ENCODE results near the gene SLC35B4.

Gene SLC35B4, protein sequence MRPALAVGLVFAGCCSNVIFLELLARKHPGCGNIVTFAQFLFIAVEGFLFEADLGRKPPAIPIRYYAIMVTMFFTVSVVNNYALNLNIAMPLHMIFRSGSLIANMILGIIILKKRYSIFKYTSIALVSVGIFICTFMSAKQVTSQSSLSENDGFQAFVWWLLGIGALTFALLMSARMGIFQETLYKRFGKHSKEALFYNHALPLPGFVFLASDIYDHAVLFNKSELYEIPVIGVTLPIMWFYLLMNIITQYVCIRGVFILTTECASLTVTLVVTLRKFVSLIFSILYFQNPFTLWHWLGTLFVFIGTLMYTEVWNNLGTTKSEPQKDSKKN

DNA sequence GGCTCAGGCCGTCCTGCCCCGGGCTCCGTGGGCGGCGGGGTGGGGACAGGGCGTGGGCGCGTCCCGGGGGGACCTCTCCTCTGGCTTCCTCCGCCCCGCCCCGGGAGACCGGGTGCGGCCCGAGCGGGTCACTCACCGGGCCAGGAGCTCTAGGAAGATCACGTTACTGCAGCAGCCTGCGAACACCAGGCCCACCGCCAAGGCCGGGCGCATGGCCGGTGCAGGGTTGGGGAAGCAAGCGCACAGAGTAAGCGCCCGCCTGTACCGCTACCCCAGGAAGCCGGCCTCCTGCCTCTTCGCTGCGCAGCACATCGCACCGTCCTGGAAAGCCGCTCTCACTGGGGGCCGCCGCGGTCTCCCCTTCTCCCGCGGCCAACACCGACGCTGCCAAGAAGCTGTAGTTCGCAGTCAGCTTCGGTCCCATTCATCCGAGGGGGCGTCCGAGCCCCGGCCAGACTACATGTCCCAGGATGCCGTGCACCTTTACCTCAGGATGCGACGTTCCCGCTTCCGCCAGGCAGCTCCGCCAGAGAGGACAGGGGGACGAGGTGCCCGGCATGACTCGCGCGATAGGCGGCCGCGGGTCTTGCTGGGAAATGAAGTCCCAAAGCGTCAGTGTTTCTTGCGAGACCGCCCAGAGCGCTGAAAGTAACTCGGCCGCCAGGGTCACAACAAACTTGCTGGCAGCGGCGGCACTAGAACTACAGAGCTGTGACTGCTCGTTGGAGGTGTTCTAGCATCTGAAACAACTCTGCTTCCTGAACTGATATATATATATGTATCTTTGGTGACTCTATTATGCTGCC is at the start of gene SLC35B4:
TSS of gene SLC35B4 (minus strand) at position 392 of the 806 bp plus-strand sequence. CDS start at position 213, 179 bp downstream.
- peak; percentile 100 for DNase-seq

- DNase-seq = no peak
These were observed 49.8 kb upstream of the SLC35B4 start for GRCh38 chr7:134366481-134366880.

GRCh38 chr7:134365341-134366054 is 48.8 kb upstream of the SLC35B4 start:
- no peak for DNase-seq

DNA sequence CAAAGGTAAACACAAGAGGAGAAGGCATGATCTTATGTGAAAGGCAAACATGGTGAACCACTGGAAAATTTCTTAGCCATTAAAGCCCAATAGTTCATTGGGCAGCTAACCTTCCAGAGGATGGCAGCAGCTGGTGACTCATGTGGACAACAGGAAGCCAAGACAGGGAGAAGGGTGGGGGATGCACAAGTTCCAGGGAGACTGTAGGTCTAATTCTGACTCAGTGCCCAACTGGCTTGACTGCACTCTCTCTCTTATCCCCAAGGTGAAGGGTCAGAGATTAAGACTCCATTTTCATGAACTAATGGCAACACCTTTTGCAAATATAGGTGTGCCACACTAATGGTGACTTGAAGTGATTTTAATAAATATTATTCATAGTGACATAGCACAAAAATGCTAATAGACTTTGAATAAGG is 47.9 kb upstream of the SLC35B4 start:
- DNase-seq = no peak

DNA sequence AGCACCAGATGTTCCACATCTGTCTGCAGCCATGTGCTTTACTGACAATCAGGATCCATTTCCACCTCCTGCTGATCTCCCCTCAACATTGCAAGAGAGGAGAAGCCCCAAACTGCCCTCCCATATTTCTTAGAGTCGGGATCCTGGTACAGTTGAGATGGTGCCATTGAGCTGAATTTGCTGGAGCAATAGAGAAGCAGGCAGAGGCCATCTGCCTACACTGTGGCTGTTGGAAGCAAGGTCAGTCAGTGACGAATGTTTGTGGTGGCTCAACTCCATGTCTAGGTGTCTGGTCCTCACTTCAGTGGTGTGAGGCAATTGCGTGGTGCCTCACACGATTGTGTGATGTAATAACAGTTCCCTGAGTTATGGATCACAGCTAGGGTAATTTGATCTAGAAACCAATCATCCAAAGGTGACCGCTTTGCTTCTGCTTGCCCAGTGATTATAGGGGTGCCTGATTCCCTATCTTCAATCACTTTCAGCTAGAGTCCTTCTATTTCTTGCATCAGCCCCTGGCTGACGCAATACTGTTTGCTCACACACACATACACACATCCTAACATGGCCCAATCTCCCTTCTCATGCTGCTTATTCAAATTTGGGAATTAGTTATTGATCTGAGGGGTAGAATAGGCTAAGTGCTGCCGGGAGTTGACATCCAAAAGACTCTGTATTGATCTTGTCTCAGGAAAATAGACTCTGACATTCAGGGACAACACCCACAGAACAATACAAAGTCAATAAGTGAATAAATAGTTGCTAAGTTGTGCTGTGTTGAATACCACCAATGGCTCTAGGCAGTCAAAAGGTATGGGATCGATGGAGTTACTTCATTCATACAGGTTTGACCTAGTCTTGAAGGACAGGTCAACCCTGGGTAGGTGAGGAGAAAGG is 46.1 kb upstream of the SLC35B4 start:
- no peak for DNase-seq

DNA sequence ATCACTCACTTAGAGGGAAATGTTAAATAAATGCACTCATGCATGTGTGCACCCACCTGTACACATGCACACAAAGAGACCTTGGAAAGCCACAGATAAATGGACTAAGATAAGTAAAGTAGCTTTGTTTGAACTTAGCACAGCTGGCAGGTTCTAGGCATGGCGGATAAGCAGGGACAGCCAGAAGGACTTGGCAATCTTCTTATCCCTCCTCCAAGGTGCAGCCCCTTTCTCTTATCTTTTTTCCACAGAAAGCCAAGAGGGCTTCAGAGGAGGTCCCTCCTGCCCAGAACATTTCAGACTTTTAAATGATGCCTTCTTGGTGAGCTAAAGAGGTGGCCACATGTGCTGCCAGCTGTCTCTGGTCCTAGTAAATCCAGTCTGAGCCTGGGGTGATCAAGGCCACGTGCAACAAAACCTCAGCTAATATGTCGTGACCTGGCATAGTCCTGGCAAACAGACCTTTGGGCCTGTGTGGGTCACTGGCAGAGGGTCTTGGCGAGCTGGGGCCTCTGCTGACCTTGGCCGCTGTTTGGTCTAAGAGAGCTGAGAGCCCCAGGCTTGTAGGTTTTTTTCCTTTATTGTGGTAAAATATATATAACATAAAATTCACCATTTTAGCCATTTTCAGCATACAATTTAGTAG is 43.2 kb upstream of the SLC35B4 start:
- no peak for DNase-seq

- no peak for DNase-seq
These were observed 40.8 kb upstream of the SLC35B4 start for GRCh38 chr7:134357486-134357885.

- no peak for DNase-seq
These were observed 39.7 kb upstream of the SLC35B4 start for GRCh38 chr7:134356421-134356936.

DNA sequence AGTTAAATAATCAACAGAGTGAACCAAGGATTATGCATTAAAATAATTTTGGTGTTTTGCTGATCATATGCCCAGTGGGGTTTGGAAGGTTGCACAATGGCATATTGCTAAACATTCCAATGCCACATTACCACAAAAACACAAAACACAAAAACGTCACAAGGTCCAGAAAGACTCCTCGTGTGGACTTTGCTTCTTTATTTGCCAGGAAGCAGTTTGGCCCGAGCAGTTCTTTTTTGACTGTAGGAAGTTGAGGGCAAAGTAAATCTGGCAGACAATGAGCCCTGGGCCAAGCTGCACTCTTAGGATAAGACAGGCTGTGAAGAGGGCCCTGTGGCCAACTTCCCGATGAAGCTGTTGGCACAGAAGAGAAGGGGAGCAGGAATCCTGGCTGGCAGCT is 39.2 kb upstream of the SLC35B4 start:
- no peak for DNase-seq

- DNase-seq = no peak
These were observed 38.3 kb upstream of the SLC35B4 start for GRCh38 chr7:134355004-134355525.

GRCh38 chr7:134353411-134353810 is 36.7 kb upstream of the SLC35B4 start:
- DNase-seq = no peak

- no peak for DNase-seq
These were observed 34.7 kb upstream of the SLC35B4 start for GRCh38 chr7:134351424-134351823.

- no peak for DNase-seq
These were observed 34.0 kb upstream of the SLC35B4 start for GRCh38 chr7:134350709-134351108.

DNA sequence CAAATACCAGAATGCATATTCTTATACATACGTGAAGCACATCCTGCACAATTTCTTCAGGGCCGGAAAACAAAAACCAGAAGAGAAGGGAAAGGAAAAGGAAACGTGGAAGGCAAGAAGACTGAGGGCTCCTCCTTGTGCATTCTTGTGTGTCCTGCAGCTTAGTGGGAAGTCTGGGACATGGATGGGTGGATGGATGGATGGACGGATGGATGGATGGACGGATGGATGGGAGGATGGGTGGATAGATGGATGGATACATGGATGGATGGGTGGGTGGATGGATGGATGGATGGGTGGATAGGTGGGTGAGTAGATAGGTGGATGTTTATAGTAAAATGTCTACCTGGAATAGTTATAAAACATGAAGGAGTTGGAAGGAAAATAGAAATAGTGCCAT is 30.8 kb upstream of the SLC35B4 start:
- DNase-seq = no peak

GRCh38 chr7:134343796-134344195 is 27.1 kb upstream of the SLC35B4 start:
- no peak for DNase-seq

GRCh38 chr7:134343136-134343535 is 26.4 kb upstream of the SLC35B4 start:
- DNase-seq = no peak

DNA sequence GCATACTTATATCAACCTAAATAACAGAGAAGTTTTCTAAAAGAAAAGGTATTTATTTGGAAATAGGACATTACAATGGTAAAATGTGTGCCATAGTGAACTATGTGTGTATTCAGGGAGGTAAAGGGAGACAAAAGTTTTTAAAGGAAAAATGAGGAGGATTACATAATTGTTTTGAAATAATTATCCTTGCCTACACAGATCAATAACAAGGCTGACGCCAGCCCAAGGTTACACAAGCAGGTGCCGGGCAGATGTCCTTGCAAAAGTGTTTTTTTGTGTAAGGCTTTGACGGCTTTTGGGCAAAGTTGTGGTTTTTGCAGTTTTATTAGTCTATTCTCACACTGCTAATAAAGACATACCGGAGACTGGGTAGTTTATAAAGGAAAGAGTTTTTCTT is 22.7 kb upstream of the SLC35B4 start:
- no peak for DNase-seq

DNA sequence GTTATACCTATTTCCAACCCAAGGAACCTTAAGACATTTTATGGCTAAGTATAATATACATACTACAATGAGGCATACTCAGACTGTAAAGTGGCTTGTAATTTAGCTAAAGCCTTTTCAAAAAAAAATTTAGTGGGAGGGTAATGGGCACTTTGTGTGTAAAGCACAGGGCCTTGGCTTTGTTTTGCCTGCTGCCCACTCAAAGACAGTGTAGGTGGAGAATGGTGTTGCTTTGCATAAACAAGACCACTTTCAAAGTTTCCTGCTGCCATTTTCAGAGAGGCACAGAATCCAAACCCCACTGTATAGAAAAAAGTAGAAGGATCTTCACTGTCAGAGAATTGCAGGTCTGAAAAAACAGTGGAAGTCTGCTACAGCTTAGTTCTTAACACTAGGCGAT is 21.2 kb upstream of the SLC35B4 start:
- no peak for DNase-seq

- no peak for DNase-seq
These were observed 17.7 kb upstream of the SLC35B4 start for GRCh38 chr7:134334408-134334807.

- DNase-seq = no peak
These were observed 17.2 kb upstream of the SLC35B4 start for GRCh38 chr7:134333943-134334342.

DNA sequence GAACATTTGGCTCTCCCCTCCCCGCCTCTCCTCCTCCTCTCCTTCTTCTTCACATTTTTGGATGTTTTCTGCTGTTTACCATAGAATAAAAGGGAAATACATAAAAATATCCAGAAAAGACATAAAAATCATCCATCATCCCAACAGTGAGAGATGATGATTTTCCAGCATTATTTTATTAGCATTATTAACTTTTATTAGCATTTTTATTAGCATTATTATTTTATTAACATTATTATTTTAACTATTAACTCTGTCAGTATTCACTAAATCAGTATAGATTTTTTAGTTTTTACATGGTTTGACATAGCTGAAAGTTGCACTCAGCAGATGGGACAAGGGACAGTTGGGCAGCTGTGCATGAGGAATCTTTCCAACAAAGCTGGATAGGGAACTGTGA is 16.2 kb upstream of the SLC35B4 start:
- no peak for DNase-seq

DNA sequence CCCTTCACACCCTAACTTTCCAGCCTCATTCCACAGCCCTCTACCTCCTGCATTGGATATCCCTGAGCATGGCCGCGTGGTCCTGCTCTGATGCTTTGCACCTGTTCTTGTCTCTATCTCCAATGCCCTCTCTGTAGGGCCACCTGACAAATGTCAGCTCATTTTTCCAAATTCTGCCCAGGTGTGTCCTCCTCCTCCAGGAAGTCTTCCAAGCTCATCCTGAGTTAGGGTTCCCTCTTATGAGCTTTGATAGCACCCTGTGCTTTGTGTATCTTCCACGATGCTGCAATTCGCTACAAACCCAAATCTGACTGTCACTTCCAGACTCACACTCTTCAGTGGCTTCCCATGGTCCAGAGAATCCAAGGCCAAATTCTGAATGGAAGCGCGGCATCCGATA is 14.7 kb upstream of the SLC35B4 start:
- no peak for DNase-seq

All from islet precursor cell (in vitro differentiated cells).